ENCODE data around the gene TRNAU1AP. TPM values are rescaled to one million over a fixed set of nuclear protein-coding genes. Genes with fewer than 3 reads are reported as not detected.

TRNAU1AP gene
- total and polyA plus RNA-seq, 8 donors, result 6.2 to 112 (median 23.4) TPM

DNA sequence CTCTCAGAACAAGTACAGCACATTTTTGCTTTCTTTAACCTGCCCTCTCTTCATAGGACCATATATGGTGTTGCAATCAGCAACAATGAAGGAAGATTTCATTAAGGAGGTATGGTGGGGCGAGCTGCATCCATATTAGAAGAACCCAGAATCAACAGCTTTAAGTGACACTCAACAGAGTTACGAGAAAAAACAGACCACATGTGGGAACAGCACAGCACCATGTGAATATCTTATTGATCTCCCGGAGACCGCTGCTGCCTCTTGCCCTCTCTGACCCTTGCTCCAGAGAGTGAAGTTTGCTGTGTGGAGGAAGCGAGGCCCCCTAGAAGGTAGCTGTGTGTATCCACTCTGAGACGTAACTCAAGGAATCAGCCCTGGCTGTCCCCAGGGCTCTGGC, 52.1 kb downstream of the TRNAU1AP start:
- Histone ChIP-seq H3K27me3 (no peaks in the 10 kb centered on the region), H3K4me3 (no peak overlapping the region), H3K36me3 (peaks cover 21 to 83% (median 74%) of the 10 kb centered on the region in 4 donors), H3K27ac (no peak overlapping the region), H3K4me1 (peaks cover 0 to 4% (median 0%) of the 10 kb centered on the region in 4 donors), H3K9me3 (no peaks in the 10 kb centered on the region)
- DNase-seq, result no peak
- TF ChIP-seq, protein P1, sequence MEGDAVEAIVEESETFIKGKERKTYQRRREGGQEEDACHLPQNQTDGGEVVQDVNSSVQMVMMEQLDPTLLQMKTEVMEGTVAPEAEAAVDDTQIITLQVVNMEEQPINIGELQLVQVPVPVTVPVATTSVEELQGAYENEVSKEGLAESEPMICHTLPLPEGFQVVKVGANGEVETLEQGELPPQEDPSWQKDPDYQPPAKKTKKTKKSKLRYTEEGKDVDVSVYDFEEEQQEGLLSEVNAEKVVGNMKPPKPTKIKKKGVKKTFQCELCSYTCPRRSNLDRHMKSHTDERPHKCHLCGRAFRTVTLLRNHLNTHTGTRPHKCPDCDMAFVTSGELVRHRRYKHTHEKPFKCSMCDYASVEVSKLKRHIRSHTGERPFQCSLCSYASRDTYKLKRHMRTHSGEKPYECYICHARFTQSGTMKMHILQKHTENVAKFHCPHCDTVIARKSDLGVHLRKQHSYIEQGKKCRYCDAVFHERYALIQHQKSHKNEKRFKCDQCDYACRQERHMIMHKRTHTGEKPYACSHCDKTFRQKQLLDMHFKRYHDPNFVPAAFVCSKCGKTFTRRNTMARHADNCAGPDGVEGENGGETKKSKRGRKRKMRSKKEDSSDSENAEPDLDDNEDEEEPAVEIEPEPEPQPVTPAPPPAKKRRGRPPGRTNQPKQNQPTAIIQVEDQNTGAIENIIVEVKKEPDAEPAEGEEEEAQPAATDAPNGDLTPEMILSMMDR (IDR thresholded peaks at IDR 0.05), result no peak
- TF ChIP-seq POLR2AphosphoS5 (IDR thresholded peaks at IDR 0.05), result no peak
- no peak for TF ChIP-seq POLR2A (IDR thresholded peaks at IDR 0.05)
- no peak for TF ChIP-seq EP300 (IDR thresholded peaks at IDR 0.05)
- intact Hi-C loops (cut with DNase I; ENCODE audit: low total_unique reads), result loop anchor here (5.0 kb wide), 1 partner anchor 88 kb away; no protein-coding TSS in a partner anchor
- WGBS, 5 donors, result 84 to 92% (median 89%) methylated on average over 5 to 6 of the region's 6 CpGs

DNA sequence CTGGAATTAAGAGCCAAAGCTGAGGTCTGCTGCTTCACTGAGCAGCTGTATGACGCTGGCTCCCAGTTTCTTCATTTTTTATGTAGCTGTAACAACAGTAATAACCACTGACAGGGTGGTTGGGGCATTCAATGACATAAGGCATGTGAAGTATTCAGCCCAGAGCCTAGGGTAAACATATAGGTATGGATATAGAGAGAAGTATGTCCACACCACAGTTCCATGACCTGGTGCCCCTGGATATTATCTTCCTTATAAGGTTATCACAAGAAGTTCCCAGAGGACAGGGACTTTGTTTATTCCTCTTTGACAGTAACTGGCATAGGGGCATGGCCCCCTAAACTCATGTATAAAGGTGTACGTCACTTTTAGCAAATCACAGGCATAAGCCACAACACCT, 53.9 kb downstream of the TRNAU1AP start:
- Histone ChIP-seq H3K36me3 (peaks cover 27 to 97% (median 90%) of the 10 kb centered on the region in 4 donors), H3K27me3 (no peaks in the 10 kb centered on the region), H3K4me3 (no peak overlapping the region), H3K9me3 (no peaks in the 10 kb centered on the region), H3K4me1 (peaks cover 0 to 4% (median 0%) of the 10 kb centered on the region in 4 donors), H3K27ac (no peak overlapping the region)
- intact Hi-C loops (cut with DNase I; ENCODE audit: low total_unique reads), result no loop called here
- TF ChIP-seq POLR2AphosphoS5 (IDR thresholded peaks at IDR 0.05) (no peak), EP300 (IDR thresholded peaks at IDR 0.05) (no peak), POLR2A (IDR thresholded peaks at IDR 0.05) (no peak)
- TF ChIP-seq, protein P1 (IDR thresholded peaks at IDR 0.05), result no peak
- no peak for DNase-seq
- WGBS, 5 donors, result 73 to 89% (median 87%) methylated on average over 2 of the region's 2 CpGs

DNA sequence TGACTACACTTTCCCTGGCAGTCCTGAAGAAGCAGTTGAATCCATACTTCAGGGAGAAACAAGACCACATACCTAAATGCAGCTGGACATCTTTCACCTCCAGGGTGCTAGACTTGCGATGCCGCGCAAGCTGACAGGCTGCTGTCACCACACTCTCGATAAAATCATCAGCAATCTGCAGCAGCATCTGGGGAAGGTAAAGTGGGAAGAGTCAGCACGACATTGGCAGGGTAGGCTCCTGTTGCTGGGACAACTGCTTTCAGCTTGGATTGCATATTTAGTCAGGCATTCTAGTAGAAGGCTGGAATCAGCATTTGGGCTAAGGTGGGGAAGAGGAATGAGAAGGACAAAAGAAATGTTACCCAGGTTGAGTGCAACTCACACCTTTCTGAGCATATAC, 60.3 kb downstream of the TRNAU1AP start:
- H3K27ac ChIP-seq, result no peak overlapping the region
- peaks cover 32 to 100% (median 99%) of the 10 kb centered on the region in 4 donors for H3K36me3 ChIP-seq
- WGBS, 5 donors, result 89 to 99% (median 95%) methylated on average over 5 of the region's 5 CpGs
- H3K4me3 ChIP-seq, result no peak overlapping the region
- DNase-seq, result no peak
- TF ChIP-seq, protein P1 (IDR thresholded peaks at IDR 0.05), result no peak
- no peak for TF ChIP-seq POLR2A (IDR thresholded peaks at IDR 0.05)
- no peak for TF ChIP-seq EP300 (IDR thresholded peaks at IDR 0.05)
- no peak for TF ChIP-seq POLR2AphosphoS5 (IDR thresholded peaks at IDR 0.05)
- intact Hi-C loops (cut with DNase I; ENCODE audit: low total_unique reads), result no loop called here
- H3K9me3 ChIP-seq, result no peaks in the 10 kb centered on the region
- no peaks in the 10 kb centered on the region for H3K4me1 ChIP-seq
- no peaks in the 10 kb centered on the region for H3K27me3 ChIP-seq

Small RNA genes lying within 50 kb of the gene (small RNA-seq; reads per million reads assigned to genes)
- gene SNORA16A (0 reads per million in 4 donors), gene SNORA44 (0 reads per million in 4 donors), gene SNORA61 (0 reads per million in 4 donors), gene SNORA73A (0 reads per million in 4 donors), gene SNORA73B (17.3 to 73.2 (median 28.4) reads per million in 4 donors), gene SNORD99 (21,470 to 140,682 (median 27,432) reads per million in 4 donors)

Other genes with a start within 250 kb of the TRNAU1AP start
- gene MED18, start 224.0 kb upstream of the TRNAU1AP start, total RNA-seq, result 10 to 100 TPM in 4 of 5 donors, 1 to 10 TPM in 1; 9.3 to 30.3 (median 19.6) TPM
- gene MED18, start 224.0 kb upstream of the TRNAU1AP start, polyA plus RNA-seq, result 10 to 100 TPM; 21.2 to 23.6 (median 21.3) TPM
- 10 to 100 TPM; 20.4 to 40.0 (median 25.0) TPM for gene PHACTR4, start 183.3 kb upstream of the TRNAU1AP start, total RNA-seq
- gene PHACTR4, start 183.3 kb upstream of the TRNAU1AP start, polyA plus RNA-seq, result 10 to 100 TPM; 14.1 to 15.1 (median 14.5) TPM
- gene RCC1, start 47.0 kb upstream of the TRNAU1AP start, total RNA-seq, result 100 to 1,000 TPM in 2 of 5 donors, 10 to 100 TPM in 2, 1 to 10 TPM in 1; 6.7 to 116 (median 24.6) TPM
- 10 to 100 TPM; 24.1 to 25.3 (median 24.3) TPM for gene RCC1, start 47.0 kb upstream of the TRNAU1AP start, polyA plus RNA-seq
- gene RAB42, start 39.2 kb downstream of the TRNAU1AP start, total RNA-seq, result 1 to 10 TPM in 3 of 5 donors, not detected in 2; 2.8 to 5.5 (median 4.6) TPM
- gene RAB42, start 39.2 kb downstream of the TRNAU1AP start, polyA plus RNA-seq, result 1 to 10 TPM in 2 of 3 donors, under 1 TPM in 1; 0.70 to 1.6 (median 1.5) TPM
- 10 to 100 TPM in 3 of 5 donors, 1 to 10 TPM in 2; 1.8 to 31.2 (median 13.6) TPM for gene TAF12, start 90.0 kb downstream of the TRNAU1AP start, total RNA-seq
- gene TAF12, start 90.0 kb downstream of the TRNAU1AP start, polyA plus RNA-seq, result 10 to 100 TPM; 18.4 to 26.2 (median 25.8) TPM
- gene RNU11, start 95.5 kb downstream of the TRNAU1AP start, total RNA-seq, result not detected
- not detected for gene RNU11, start 95.5 kb downstream of the TRNAU1AP start, polyA plus RNA-seq
- gene GMEB1, start 115.7 kb downstream of the TRNAU1AP start, total RNA-seq, result 10 to 100 TPM in 1 of 5 donors, 1 to 10 TPM in 3, not detected in 1; 5.5 to 13.8 (median 8.3) TPM
- 1 to 10 TPM; 2.6 to 4.0 (median 3.9) TPM for gene GMEB1, start 115.7 kb downstream of the TRNAU1AP start, polyA plus RNA-seq
- 10 to 100 TPM in 4 of 5 donors, 1 to 10 TPM in 1; 9.9 to 50.5 (median 41.7) TPM for gene YTHDF2, start 183.9 kb downstream of the TRNAU1AP start, total RNA-seq
- gene YTHDF2, start 183.9 kb downstream of the TRNAU1AP start, polyA plus RNA-seq, result 10 to 100 TPM; 25.7 to 29.8 (median 26.1) TPM